ENCODE results near the gene CCL15.
"Not testable (repeated sequence)": the region's sequence is repeated elsewhere in the genome, so short reads cannot be mapped to it uniquely, and the experiment has no call there.

CCL15 gene

GRCh38 chr17:36001110-36001771, at the start of gene CCL15:
CCL15 (minus strand) TSS chr17:36001553; CDS start chr17:36001492, 61 bp downstream.
- no peak for DNase-seq (ENCODE audit: low read depth in 3 of 3)

GRCh38 chr17:36049643-36050042, 48.3 kb upstream of the CCL15 start:
- no peak for DNase-seq (ENCODE audit: low read depth in 3 of 3)

- no peak for DNase-seq (ENCODE audit: low read depth in 3 of 3)
Measured at GRCh38 chr17:36048066-36048465, 46.7 kb upstream of the CCL15 start.

- DNase-seq (ENCODE audit: low read depth in 3 of 3): no peak
Measured at GRCh38 chr17:36036235-36036634, 34.9 kb upstream of the CCL15 start.

- no peak for DNase-seq (ENCODE audit: low read depth in 3 of 3)
Measured at GRCh38 chr17:36034127-36034526, 32.8 kb upstream of the CCL15 start.

GRCh38 chr17:36030956-36031355, 29.6 kb upstream of the CCL15 start:
- no peak for DNase-seq (ENCODE audit: low read depth in 3 of 3)

- no peak for DNase-seq (ENCODE audit: low read depth in 3 of 3)
Measured at GRCh38 chr17:36027761-36028160, 26.4 kb upstream of the CCL15 start.

- no peak for DNase-seq (ENCODE audit: low read depth in 3 of 3)
Measured at GRCh38 chr17:36024106-36024869, 22.9 kb upstream of the CCL15 start.

- DNase-seq (ENCODE audit: low read depth in 3 of 3): no peak
Measured at GRCh38 chr17:36019423-36019822, 18.1 kb upstream of the CCL15 start.

- no peak for DNase-seq (ENCODE audit: low read depth in 3 of 3)
Measured at GRCh38 chr17:36017799-36018198, 16.4 kb upstream of the CCL15 start, which contains the start of gene CCL23. CCL23 (minus strand) TSS chr17:36017972; CDS start chr17:36017897, 75 bp downstream.

- no peak for DNase-seq (ENCODE audit: low read depth in 3 of 3)
Measured at GRCh38 chr17:36016555-36016954, 15.2 kb upstream of the CCL15 start.

- DNase-seq (ENCODE audit: low read depth in 3 of 3): not testable (repeated sequence)
Measured at GRCh38 chr17:36015895-36016294, 14.5 kb upstream of the CCL15 start.

- DNase-seq (ENCODE audit: low read depth in 3 of 3): no peak
Measured at GRCh38 chr17:36014946-36015345, 13.6 kb upstream of the CCL15 start.

- no peak for DNase-seq (ENCODE audit: low read depth in 3 of 3)
Measured at GRCh38 chr17:36011201-36011600, 9.8 kb upstream of the CCL15 start.

GRCh38 chr17:36008998-36009665, 7.8 kb upstream of the CCL15 start:
- DNase-seq (ENCODE audit: low read depth in 3 of 3): no peak

GRCh38 chr17:36004594-36005108, 3.3 kb upstream of the CCL15 start:
- no peak for DNase-seq (ENCODE audit: low read depth in 3 of 3)

- no peak for DNase-seq (ENCODE audit: low read depth in 3 of 3)
Measured at GRCh38 chr17:36002631-36003030, 1.3 kb upstream of the CCL15 start.

- no peak for DNase-seq (ENCODE audit: low read depth in 3 of 3)
Measured at GRCh38 chr17:36001862-36002603, 680 bp upstream of the CCL15 start.

- DNase-seq (ENCODE audit: low read depth in 3 of 3): no peak
Measured at GRCh38 chr17:36000732-36001109, 632 bp downstream of the CCL15 start.

GRCh38 chr17:35998756-35999155, 2.6 kb downstream of the CCL15 start:
- DNase-seq (ENCODE audit: low read depth in 3 of 3): no peak

GRCh38 chr17:35998018-35998545, 3.3 kb downstream of the CCL15 start:
- no peak for DNase-seq (ENCODE audit: low read depth in 3 of 3)

Measured in stimulated activated CD4-positive, alpha-beta T cell treated with anti-CD3 and anti-CD28 coated beads, TNF-alpha, amount 100 ng/mL, for 24 hours (primary cell).